HepG2 (cell line): ENCODE measurements around the gene TFDP2. TPM values are rescaled to one million over a fixed set of nuclear protein-coding genes. Genes with fewer than 3 reads are reported as not detected.

Source experiments
- ATAC-seq: fragments of 200-7000 bp; cut with Tn5 transposase; 3 replicates; pipeline ENCODE4 v1.9.1; 2020; ENCODE audit warnings: mild to moderate bottlenecking, moderate library complexity
- BruUV-seq: library from RNA; stranded (reverse); fragments of 400-500 nt; replicated peaks from 2 replicates; lab custom pipeline; 2021; lab: Mats Ljungman, UMichigan
- CTCF ChIA-PET: fragments of 300-600 bp; formaldehyde crosslinking; extraction: SDS; loops from one replicate; lab custom pipeline; 2021; ENCODE audit warnings: low total read pairs, inconsistent platforms, low intra/inter-chr PET ratio; lab: Yijun Ruan, JAX
- POLR2A ChIA-PET: fragments of 350-600 bp; sonication (Branson Sonifier 250); formaldehyde crosslinking; loops from one replicate; lab custom pipeline; 2020; ENCODE audit warnings: antibody characterized with exemption, inconsistent platforms; lab: Yijun Ruan, JAX
- DNase-seq: peaks from one replicate; pipeline ENCODE4 v3.0.0-alpha.2; 2015; ENCODE audit warnings: low spot score
- FAIRE-seq: peaks from 3 replicates; lab custom pipeline; 2011; peaks lifted over from hg19 to GRCh38; lab: Jason Lieb, UNC
- H2AFZ ChIP-seq: one replicate; pipeline ENCODE4 v1.6.1; 2011; ENCODE audit warnings: low read length, inconsistent platforms
- H3K27ac ChIP-seq: fragments of 300-600 bp; 3 replicates; pipeline ENCODE4 v1.8.0; 2011; ENCODE audit warnings: mixed run types, mild to moderate bottlenecking, mixed read lengths, low read length, inconsistent platforms; ENCODE audit not compliant: insufficient read depth; ENCODE audit errors: extremely low read length
- H3K27me3 ChIP-seq, 2 experiments: fragments of 200-600 bp in 1 of 2; 2 replicates in 1 of 2; 3 replicates in 1 of 2; pipeline versions ENCODE4 v1.6.0 to v1.8.0; 2011; ENCODE audit warnings: low read length in 2 of 2, mild to moderate bottlenecking in 2 of 2, moderate library complexity in 2 of 2, inconsistent platforms in 1 of 2; ENCODE audit not compliant: insufficient read depth in 2 of 2, control insufficient read depth in 1 of 2
- H3K36me3 ChIP-seq, 2 experiments: fragments of 200-600 bp in 1 of 2; replicated peaks in 1 of 2; 2 replicates in 1 of 2; 3 replicates in 1 of 2; pipeline versions ENCODE4 v1.5.1 to v1.8.0; 2011; ENCODE audit warnings: low read length in 2 of 2, inconsistent platforms in 1 of 2; ENCODE audit not compliant: insufficient read depth in 2 of 2, control insufficient read depth in 1 of 2
- H3K4me1 ChIP-seq: 2 replicates; pipeline ENCODE4 v1.5.1; 2012; ENCODE audit warnings: low read length, inconsistent platforms; ENCODE audit not compliant: insufficient read depth
- H3K4me2 ChIP-seq: 2 replicates; pipeline ENCODE4 v1.6.0; 2011; ENCODE audit warnings: low read depth, low read length, inconsistent platforms
- H3K4me3 ChIP-seq, 3 experiments: fragments of 200-600 bp in 1 of 3; sonication (generic), shearing (Covaris generic) in 1 of 3; replicated peaks in 1 of 3; 2 replicates each; pipeline ENCODE4 v1.5.1; 2011 to 2016; ENCODE audit warnings: low read length in 3 of 3, inconsistent platforms in 2 of 3, low read depth in 2 of 3, mild to moderate bottlenecking in 2 of 3, control low read depth in 1 of 3, mixed read lengths in 1 of 3; ENCODE audit not compliant: insufficient read depth in 1 of 3
- H3K79me2 ChIP-seq: one replicate; pipeline ENCODE4 v1.6.1; 2011; ENCODE audit warnings: low read length, inconsistent platforms; ENCODE audit not compliant: insufficient read depth
- H3K9ac ChIP-seq: 2 replicates; pipeline ENCODE4 v1.6.0; 2011; ENCODE audit warnings: mild to moderate bottlenecking, low read depth, low read length, inconsistent platforms; ENCODE audit not compliant: insufficient read depth
- H3K9me3 ChIP-seq: 2 replicates; pipeline ENCODE4 v1.5.1; 2012; ENCODE audit warnings: mild to moderate bottlenecking, low read length
- H4K20me1 ChIP-seq: 2 replicates; pipeline ENCODE4 v1.6.0; 2011; ENCODE audit warnings: inconsistent platforms, mild to moderate bottlenecking, low read length, moderate library complexity; ENCODE audit not compliant: insufficient read depth
- HNRNPH1 ChIP-seq: fragments of 200-400 bp; formaldehyde crosslinking; optimal IDR thresholded peaks from 2 replicates; pipeline ENCODE3; 2017; ENCODE audit warnings: mild to moderate bottlenecking, low read depth, low read length
- JUN ChIP-seq: sonication (generic); formaldehyde crosslinking; IDR thresholded peaks from 2 replicates; pipeline ENCODE4 v1.4.0; 2020; ENCODE audit warnings: mild to moderate bottlenecking, missing genetic modification reagents
- MEIS1 ChIP-seq: sonication (generic); formaldehyde crosslinking; IDR thresholded peaks from 2 replicates; pipeline ENCODE4 v1.9.0; 2021; ENCODE audit warnings: mild to moderate bottlenecking, missing genetic modification reagents, moderate library complexity, borderline replicate concordance
- PCBP2 ChIP-seq: fragments of 200-400 bp; formaldehyde crosslinking; optimal IDR thresholded peaks from 2 replicates; pipeline ENCODE3; 2018; ENCODE audit warnings: low read length, low read depth; ENCODE audit not compliant: poor library complexity, severe bottlenecking
- RFX3 ChIP-seq: IDR thresholded peaks from 2 replicates; pipeline ENCODE4 v1.6.1; 2016; ENCODE audit warnings: missing biosample characterization, missing genetic modification reagents
- THRA ChIP-seq: sonication (generic); formaldehyde crosslinking; IDR thresholded peaks from 2 replicates; pipeline ENCODE4 v1.4.0; 2020; ENCODE audit warnings: missing genetic modification reagents, borderline replicate concordance
- TOPORS ChIP-seq: sonication (generic); formaldehyde crosslinking; IDR thresholded peaks from 2 replicates; pipeline ENCODE4 v1.8.0; 2023; ENCODE audit warnings: mild to moderate bottlenecking, missing genetic modification reagents
- ZNF207 ChIP-seq: fragments of 450-650 bp; IDR thresholded peaks from 2 replicates; pipeline ENCODE4 v1.6.1; 2016; ENCODE audit warnings: antibody characterized with exemption, borderline replicate concordance
- ZNF614 ChIP-seq: IDR thresholded peaks from 2 replicates; pipeline ENCODE4 v1.6.1; 2018; ENCODE audit warnings: missing biosample characterization, missing genetic modification reagents, inconsistent platforms, borderline replicate concordance
- ZNF768 ChIP-seq: sonication (generic); formaldehyde crosslinking; IDR thresholded peaks from 2 replicates; pipeline ENCODE4 v1.4.0; 2020; ENCODE audit warnings: missing genetic modification reagents
- ZSCAN21 ChIP-seq: sonication (generic); formaldehyde crosslinking; IDR thresholded peaks from 2 replicates; pipeline ENCODE4 v1.8.0; 2022; ENCODE audit warnings: mild to moderate bottlenecking, missing genetic modification reagents, moderate library complexity, borderline replicate concordance
- WGBS: methylation state at CpG from one replicate; pipeline ENCODE4 v1.1.6; 2017; ENCODE audit warnings: low lambda C conversion rate; 5-methylcytosine and 5-hydroxymethylcytosine counted together
- in situ Hi-C: cut with HindIII; loops from 2 replicates; pipeline ENCODE4 v1.10.0; 2017; ENCODE audit warnings: low pct_unique_long_range_greater_than_20kb; ENCODE audit not compliant: extremely low pct_ligation_motif_present
- intact Hi-C: fragments of 100-400 bp; cut with micrococcal nuclease; formaldehyde crosslinking; loops from one replicate; pipeline ENCODE4 v1.10.0; 2022; ENCODE audit not compliant: unreplicated experiment
- polyA plus RNA-seq, 8 experiments: library from polyadenylated mRNA; depleted of rRNA in 3 of 8; stranded (reverse) in 7 of 8; unstranded in 1 of 8; fragments of >200 nt; fragmentation: Illumina TruSeq in 4 of 8; extraction: Trizol in 4 of 8; gene quantifications; 2 replicates each; pipeline versions ENCODE4 v1.2.1 to v1.2.3, GENCODE V29; 2011 to 2016; ENCODE audit warnings: low read depth in 4 of 8, missing spikeins in 1 of 8, mixed read lengths in 1 of 8; ENCODE audit not compliant: insufficient read depth in 1 of 8
- total RNA-seq, 5 experiments: library from RNA; depleted of rRNA; stranded (reverse); fragments of >200 nt; fragmentation: Illumina TruSeq; extraction: Trizol; gene quantifications; 2 replicates each; pipeline ENCODE4 v1.2.3, GENCODE V29; 2016; ENCODE audit warnings: low read depth in 1 of 5
- TF ChIP-seq, protein P1 (sequence below): sonication (generic); formaldehyde crosslinking; IDR thresholded peaks from 2 replicates; pipeline ENCODE4 v1.8.0; 2022; ENCODE audit warnings: low read depth, missing genetic modification reagents

TFDP2 gene
- total and polyA plus RNA-seq, 2 of the 13 experiments (the other 11 are each of a cell fraction or from before 2014, with no cell fraction given) = 17.9 to 37.4 TPM

GRCh38 chr3:142175478-142175877 is 26.1 kb upstream of the TFDP2 start (continued):
- TF ChIP-seq, protein P1, sequence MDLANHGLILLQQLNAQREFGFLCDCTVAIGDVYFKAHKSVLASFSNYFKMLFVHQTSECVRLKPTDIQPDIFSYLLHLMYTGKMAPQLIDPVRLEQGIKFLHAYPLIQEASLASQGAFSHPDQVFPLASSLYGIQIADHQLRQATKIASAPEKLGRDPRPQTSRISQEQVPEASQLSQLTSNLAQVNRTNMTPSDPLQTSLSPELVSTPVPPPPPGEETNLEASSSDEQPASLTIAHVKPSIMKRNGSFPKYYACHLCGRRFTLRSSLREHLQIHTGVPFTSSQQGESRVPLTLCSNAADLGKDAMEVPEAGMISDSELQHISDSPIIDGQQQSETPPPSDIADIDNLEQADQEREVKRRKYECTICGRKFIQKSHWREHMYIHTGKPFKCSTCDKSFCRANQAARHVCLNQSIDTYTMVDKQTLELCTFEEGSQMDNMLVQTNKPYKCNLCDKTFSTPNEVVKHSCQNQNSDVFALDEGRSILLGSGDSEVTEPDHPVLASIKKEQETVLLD (CRISPR knock-in tag) = no peak

- Histone ChIP-seq H4K20me1 (no peaks in the 10 kb centered on the region), H3K27ac (no peak overlapping the region), H3K9me3 (no peaks in the 10 kb centered on the region), H3K4me2 (no peak overlapping the region), H3K4me1 (no peaks in the 10 kb centered on the region), H3K4me3 (no peak overlapping the region), H3K27me3 (no peaks in the 10 kb centered on the region), H2AFZ (no peak overlapping the region), H3K79me2 (no peaks in the 10 kb centered on the region), H3K36me3 (peaks cover 1 to 10% of the 10 kb centered on the region in 2 experiments; a peak in 4 of 5 replicates), H3K9ac (no peak overlapping the region)
- no peak for DNase-seq
- TF ChIP-seq ZSCAN21 (CRISPR knock-in tag) = no peak
- TF ChIP-seq THRA = no peak
- TF ChIP-seq PCBP2 = no peak
- TF ChIP-seq ZNF768 (CRISPR knock-in tag) = no peak
- TF ChIP-seq HNRNPH1 = no peak
- no peak for TF ChIP-seq RFX3 (CRISPR knock-in tag)
- no peak for TF ChIP-seq ZNF614 (CRISPR knock-in tag)
- no peak for TF ChIP-seq JUN (CRISPR knock-in tag)
- no peak for TF ChIP-seq ZNF207
- TF ChIP-seq MEIS1 (CRISPR knock-in tag) = no peak
- TF ChIP-seq TOPORS (CRISPR knock-in tag) = no peak
- FAIRE-seq = no peak
- POLR2A ChIA-PET = no interaction called here
- no TSS peak for BruUV-seq
- CTCF ChIA-PET = no interaction called here
- in situ Hi-C loops (no loop called here), intact Hi-C loops (no loop called here)
- WGBS = 86% methylated on average over 2 of the region's 2 CpGs
- ATAC-seq = no peak
Observed at GRCh38 chr3:142174559-142174958, 25.2 kb upstream of the TFDP2 start.
